ENCODE measurements around the gene SEC23A.
"Not testable (repeated sequence)": the region's sequence is repeated elsewhere in the genome, so short reads cannot be mapped to it uniquely, and the experiment has no call there.

The SEC23A gene

DNA sequence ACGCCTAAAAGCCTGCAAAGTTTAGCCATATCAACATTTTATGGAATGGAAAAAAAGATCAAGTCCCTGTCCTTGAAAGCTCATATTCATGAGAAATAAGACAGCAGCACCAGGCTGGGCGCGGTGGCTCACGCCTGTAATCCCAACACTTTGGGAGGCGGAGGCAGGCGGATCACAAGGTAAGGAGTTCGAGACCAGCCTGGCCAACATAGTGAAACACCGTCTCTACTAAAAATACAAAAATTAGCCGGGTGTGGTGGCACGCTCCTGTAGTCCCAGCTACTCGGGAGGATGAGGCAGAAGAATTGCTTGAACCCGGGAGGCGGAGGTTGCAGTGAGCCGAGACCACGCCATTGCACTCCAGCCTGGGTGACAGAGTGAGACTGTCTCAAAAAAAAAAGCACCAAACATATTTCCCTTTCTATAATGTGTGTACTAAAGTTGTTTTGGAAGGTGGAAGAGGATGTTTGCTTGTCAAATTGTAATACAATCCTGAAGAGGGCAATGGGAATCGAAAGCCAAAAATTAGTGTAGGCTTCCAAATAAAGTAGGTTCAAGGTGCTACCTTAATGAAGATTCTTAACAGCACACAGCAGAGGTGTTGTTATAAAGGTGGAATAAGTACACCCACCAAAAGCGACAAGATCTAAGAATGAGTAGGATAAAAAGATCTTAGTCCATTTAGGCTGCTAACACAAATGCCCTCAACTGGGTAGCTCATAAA is 1.2 kb upstream of the SEC23A start:
- peaks cover 37% of the 10 kb centered on the region for H3K4me1 Mint-ChIP-seq

GRCh38 chr14:39102265-39102968 is 618 bp downstream of the SEC23A start:
- peak; percentile 44 for ATAC-seq
- Mint-ChIP-seq H3K9me3 (no peaks in the 10 kb centered on the region), H3K36me3 (peaks cover 7% of the 10 kb centered on the region), H3K27ac (peak overlapping the region; percentile 99), H3K4me3 (peak overlapping the region; percentile 100), H3K27me3 (no peaks in the 10 kb centered on the region), H3K4me1 (peaks cover 38% of the 10 kb centered on the region)

More for the DNA sequence above, 1.2 kb upstream of the SEC23A start:
- not testable (repeated sequence) for H3K27me3 Mint-ChIP-seq, H3K9me3 Mint-ChIP-seq, ATAC-seq, H3K36me3 Mint-ChIP-seq
- Mint-ChIP-seq H3K4me3 (peak overlapping the region; percentile 100), H3K27ac (peak overlapping the region; percentile 99)

GRCh38 chr14:39099748-39100147 is 3.3 kb downstream of the SEC23A start:
- ATAC-seq = no peak
- no peak overlapping the region for H3K4me3 Mint-ChIP-seq
- H3K27ac Mint-ChIP-seq = no peak overlapping the region
- peaks cover 47% of the 10 kb centered on the region for H3K4me1 Mint-ChIP-seq
- H3K9me3 Mint-ChIP-seq = no peaks in the 10 kb centered on the region
- H3K27me3 Mint-ChIP-seq = no peaks in the 10 kb centered on the region
- peaks cover 11% of the 10 kb centered on the region for H3K36me3 Mint-ChIP-seq

DNA sequence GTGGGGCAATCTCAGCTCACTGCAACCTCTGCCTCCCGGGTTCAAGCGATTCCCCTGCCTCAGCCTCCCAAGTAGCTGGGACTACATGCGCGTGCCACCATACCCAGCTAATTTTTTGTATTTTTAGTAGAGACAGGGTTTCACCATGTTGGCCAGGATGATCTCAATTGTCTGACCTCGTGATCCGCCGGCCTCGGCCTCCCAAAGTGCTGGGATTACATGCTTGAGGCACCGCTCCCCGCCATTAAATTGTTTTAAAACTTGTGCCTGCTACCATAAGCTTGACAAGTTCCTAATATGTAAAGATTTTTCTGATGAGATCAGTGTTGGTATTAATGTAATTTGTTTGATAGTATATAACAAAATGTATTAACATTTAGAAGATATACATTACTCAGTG is 3.8 kb downstream of the SEC23A start:
- not testable (repeated sequence) for H3K27ac Mint-ChIP-seq, ATAC-seq

DNA sequence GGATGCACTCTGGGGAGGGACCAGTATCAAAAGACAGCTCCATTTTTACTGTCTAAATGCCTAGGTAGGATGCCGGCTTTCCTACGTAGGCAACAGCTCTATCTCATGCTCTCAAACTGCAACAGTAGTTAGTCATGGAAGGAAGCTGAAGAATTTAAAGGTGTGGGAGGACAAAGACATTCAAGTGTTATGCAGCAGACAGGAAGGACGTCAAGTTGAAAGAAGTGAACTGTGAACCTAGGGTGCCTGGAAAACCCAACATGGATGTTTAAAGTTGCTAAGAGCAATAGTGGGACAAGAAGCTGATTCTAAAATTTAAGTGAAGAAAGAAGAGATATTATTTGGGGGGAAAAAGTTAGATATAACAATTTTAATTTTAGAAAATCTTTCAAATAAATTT is 5.9 kb downstream of the SEC23A start:
- H3K4me1 Mint-ChIP-seq = peaks cover 38% of the 10 kb centered on the region
- no peak overlapping the region for H3K4me3 Mint-ChIP-seq
- H3K36me3 Mint-ChIP-seq = peaks cover 17% of the 10 kb centered on the region
- peak overlapping the region; percentile 5 for H3K27ac Mint-ChIP-seq
- H3K9me3 Mint-ChIP-seq = no peaks in the 10 kb centered on the region
- ATAC-seq = peak; percentile 51
- no peaks in the 10 kb centered on the region for H3K27me3 Mint-ChIP-seq

More for the DNA sequence above, 3.8 kb downstream of the SEC23A start:
- Mint-ChIP-seq H3K4me1 (peaks cover 49% of the 10 kb centered on the region), H3K36me3 (peaks cover 16% of the 10 kb centered on the region)
- not testable (repeated sequence) for H3K9me3 Mint-ChIP-seq, H3K4me3 Mint-ChIP-seq, H3K27me3 Mint-ChIP-seq

DNA sequence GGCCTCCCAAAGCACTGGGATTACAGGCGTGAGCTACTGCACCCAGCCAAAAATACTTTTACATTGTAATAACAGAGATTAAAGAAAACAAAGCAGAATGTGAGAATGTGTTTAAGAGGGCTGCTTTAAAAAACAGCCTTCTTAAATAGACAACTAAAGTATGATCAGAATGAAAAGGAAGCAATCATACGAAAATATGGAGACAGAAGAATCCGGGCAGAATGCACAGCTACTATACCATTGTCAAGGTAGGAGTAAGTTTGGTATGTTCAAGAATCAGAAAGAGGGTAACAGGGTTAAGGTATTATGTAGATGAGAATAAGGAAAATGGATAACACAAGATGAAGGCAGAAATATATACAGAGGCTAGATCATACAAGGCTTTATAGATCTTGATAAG is 8.5 kb downstream of the SEC23A start:
- Mint-ChIP-seq H3K9me3 (no peaks in the 10 kb centered on the region), H3K4me1 (peaks cover 15% of the 10 kb centered on the region), H3K4me3 (no peak overlapping the region), H3K36me3 (peaks cover 33% of the 10 kb centered on the region), H3K27me3 (no peaks in the 10 kb centered on the region), H3K27ac (no peak overlapping the region)
- no peak for ATAC-seq

GRCh38 chr14:39091716-39092115 is 11.3 kb downstream of the SEC23A start:
- no peak for ATAC-seq
- Mint-ChIP-seq H3K36me3 (peaks cover 44% of the 10 kb centered on the region), H3K4me3 (no peak overlapping the region), H3K9me3 (no peaks in the 10 kb centered on the region), H3K27me3 (no peaks in the 10 kb centered on the region), H3K27ac (no peak overlapping the region), H3K4me1 (peaks cover 13% of the 10 kb centered on the region)

DNA sequence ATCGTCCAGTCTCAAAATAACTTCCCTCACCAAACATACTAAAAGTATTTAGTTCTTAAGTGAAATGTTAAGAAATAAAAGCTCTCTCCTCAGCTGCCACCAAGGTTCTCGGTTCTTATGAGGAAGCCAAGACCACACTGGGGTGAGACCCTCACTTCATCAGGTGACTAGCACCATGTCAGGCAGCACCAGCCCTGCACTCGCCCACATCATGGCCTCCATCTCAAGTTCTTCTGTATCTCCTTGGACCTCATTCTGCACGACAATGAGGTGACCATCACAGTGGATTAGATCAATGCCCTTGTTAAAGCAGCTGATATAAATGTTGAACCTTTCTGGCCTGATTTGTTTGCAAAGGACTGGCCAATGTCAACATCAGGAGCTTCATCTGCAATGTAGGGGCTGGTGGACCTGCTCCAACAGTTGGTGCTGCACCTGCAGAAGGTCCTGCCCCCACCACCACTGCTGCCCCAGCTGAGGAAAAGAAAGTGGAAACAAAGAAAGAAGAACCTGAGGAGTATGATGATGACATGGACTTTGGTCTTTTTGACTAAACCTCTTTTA is 12.4 kb downstream of the SEC23A start:
- peaks cover 13% of the 10 kb centered on the region for H3K4me1 Mint-ChIP-seq

GRCh38 chr14:39087493-39087892 is 15.5 kb downstream of the SEC23A start:
- ATAC-seq = no peak
- Mint-ChIP-seq H3K4me1 (peaks cover 5% of the 10 kb centered on the region), H3K27me3 (no peaks in the 10 kb centered on the region), H3K4me3 (no peak overlapping the region), H3K9me3 (no peaks in the 10 kb centered on the region), H3K36me3 (peaks cover 62% of the 10 kb centered on the region), H3K27ac (peak overlapping the region; percentile 38)

More for the DNA sequence above, 12.4 kb downstream of the SEC23A start:
- no peaks in the 10 kb centered on the region for H3K9me3 Mint-ChIP-seq
- peaks cover 46% of the 10 kb centered on the region for H3K36me3 Mint-ChIP-seq
- no peak for ATAC-seq
- H3K27ac Mint-ChIP-seq = no peak overlapping the region
- H3K4me3 Mint-ChIP-seq = no peak overlapping the region
- H3K27me3 Mint-ChIP-seq = no peaks in the 10 kb centered on the region

GRCh38 chr14:39085933-39086332 is 17.1 kb downstream of the SEC23A start:
- H3K4me3 Mint-ChIP-seq = no peak overlapping the region
- peaks cover 59% of the 10 kb centered on the region for H3K36me3 Mint-ChIP-seq
- no peak for ATAC-seq
- H3K27ac Mint-ChIP-seq = no peak overlapping the region
- no peaks in the 10 kb centered on the region for H3K9me3 Mint-ChIP-seq
- peaks cover 5% of the 10 kb centered on the region for H3K4me1 Mint-ChIP-seq
- H3K27me3 Mint-ChIP-seq = no peaks in the 10 kb centered on the region

GRCh38 chr14:39083127-39083526 is 19.9 kb downstream of the SEC23A start:
- H3K27me3 Mint-ChIP-seq = no peaks in the 10 kb centered on the region
- no peak for ATAC-seq
- H3K36me3 Mint-ChIP-seq = peaks cover 61% of the 10 kb centered on the region
- no peak overlapping the region for H3K27ac Mint-ChIP-seq
- no peaks in the 10 kb centered on the region for H3K9me3 Mint-ChIP-seq
- H3K4me1 Mint-ChIP-seq = peaks cover 3% of the 10 kb centered on the region
- H3K4me3 Mint-ChIP-seq = no peak overlapping the region

DNA sequence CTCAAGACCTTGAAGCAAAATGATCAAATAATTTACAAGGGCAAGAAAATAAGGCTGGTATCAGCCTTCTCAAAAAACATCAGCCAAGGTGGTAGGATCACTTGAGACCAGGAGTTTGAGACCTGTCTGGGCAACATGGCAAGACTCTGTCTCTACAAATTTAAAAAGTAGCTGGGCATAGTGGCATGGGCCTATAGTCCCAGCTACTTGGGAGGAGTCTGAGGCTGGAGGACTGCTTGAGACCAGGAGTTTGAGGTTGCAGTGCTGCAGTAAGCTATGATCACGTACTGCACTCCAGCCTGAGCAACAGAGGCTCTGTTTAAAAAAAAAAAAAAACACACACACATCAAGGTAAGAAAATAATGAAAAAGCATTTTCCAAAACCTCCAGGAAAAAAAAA is 22.1 kb downstream of the SEC23A start:
- no peaks in the 10 kb centered on the region for H3K27me3 Mint-ChIP-seq
- no peak overlapping the region for H3K4me3 Mint-ChIP-seq
- ATAC-seq = no peak
- H3K4me1 Mint-ChIP-seq = no peaks in the 10 kb centered on the region
- H3K27ac Mint-ChIP-seq = peak overlapping the region; percentile 31
- H3K9me3 Mint-ChIP-seq = no peaks in the 10 kb centered on the region
- H3K36me3 Mint-ChIP-seq = peaks cover 71% of the 10 kb centered on the region

DNA sequence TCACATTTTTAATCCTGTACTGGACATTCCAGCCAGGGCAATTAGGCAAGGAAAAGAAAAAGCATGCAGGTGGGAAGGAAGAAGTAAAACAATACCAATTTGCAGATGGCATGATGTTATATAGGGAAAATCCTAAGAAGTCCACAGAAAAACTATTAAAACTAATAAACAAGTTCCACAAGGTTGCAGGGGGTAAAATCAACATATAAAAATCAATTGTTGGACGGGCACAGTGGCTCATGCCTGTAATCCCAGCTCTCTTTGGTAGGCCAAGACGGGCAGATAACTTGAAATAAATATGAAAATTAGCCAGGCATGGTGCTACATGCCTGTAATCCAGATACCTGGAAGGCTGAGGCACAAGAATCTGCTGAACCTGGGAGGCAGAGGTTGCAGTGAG is 31.9 kb downstream of the SEC23A start:
- Mint-ChIP-seq H3K27ac (peak overlapping the region; percentile 24), H3K4me3 (no peak overlapping the region), H3K9me3 (no peaks in the 10 kb centered on the region), H3K27me3 (no peaks in the 10 kb centered on the region), H3K36me3 (peaks cover 53% of the 10 kb centered on the region), H3K4me1 (no peaks in the 10 kb centered on the region)
- ATAC-seq = no peak

DNA sequence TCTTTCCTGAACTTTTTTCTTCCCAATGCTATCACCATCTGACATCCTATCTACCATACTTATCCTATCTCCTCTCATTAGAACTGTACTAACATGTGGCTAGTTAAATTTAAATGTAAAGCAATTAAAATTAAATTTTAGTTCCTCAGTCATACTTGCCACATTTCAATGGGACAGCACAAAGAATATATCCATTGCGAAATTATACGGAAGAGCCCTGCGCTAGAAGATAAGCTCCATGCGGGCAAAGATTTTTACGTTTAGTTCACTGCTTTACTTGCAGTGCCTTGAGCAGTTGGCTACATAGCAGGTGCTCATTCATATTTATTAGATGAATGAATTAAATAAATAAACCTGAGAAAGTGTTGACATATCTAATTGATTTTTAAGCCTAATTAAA is 33.1 kb downstream of the SEC23A start:
- Mint-ChIP-seq H3K36me3 (peaks cover 52% of the 10 kb centered on the region), H3K9me3 (no peaks in the 10 kb centered on the region), H3K4me1 (no peaks in the 10 kb centered on the region), H3K4me3 (no peak overlapping the region), H3K27ac (peak overlapping the region; percentile 18), H3K27me3 (no peaks in the 10 kb centered on the region)
- ATAC-seq = no peak

- not testable (repeated sequence) for ATAC-seq, H3K4me1 Mint-ChIP-seq, H3K9me3 Mint-ChIP-seq, H3K4me3 Mint-ChIP-seq, H3K27me3 Mint-ChIP-seq
- H3K27ac Mint-ChIP-seq = peak overlapping the region; percentile 18
- H3K36me3 Mint-ChIP-seq = peaks cover 53% of the 10 kb centered on the region
Measured at GRCh38 chr14:39069169-39069805, 33.7 kb downstream of the SEC23A start.

Data from stimulated activated memory B cell treated with anti-CD40 and anti-IgM and Interleukin-4, amounts not matched to agents 10 μg/mL and 1 μg/mL and 100 μg/mL, for 72 hours (primary cell).